ENCODE measurements around the gene TBC1D7.

TBC1D7 gene

DNA sequence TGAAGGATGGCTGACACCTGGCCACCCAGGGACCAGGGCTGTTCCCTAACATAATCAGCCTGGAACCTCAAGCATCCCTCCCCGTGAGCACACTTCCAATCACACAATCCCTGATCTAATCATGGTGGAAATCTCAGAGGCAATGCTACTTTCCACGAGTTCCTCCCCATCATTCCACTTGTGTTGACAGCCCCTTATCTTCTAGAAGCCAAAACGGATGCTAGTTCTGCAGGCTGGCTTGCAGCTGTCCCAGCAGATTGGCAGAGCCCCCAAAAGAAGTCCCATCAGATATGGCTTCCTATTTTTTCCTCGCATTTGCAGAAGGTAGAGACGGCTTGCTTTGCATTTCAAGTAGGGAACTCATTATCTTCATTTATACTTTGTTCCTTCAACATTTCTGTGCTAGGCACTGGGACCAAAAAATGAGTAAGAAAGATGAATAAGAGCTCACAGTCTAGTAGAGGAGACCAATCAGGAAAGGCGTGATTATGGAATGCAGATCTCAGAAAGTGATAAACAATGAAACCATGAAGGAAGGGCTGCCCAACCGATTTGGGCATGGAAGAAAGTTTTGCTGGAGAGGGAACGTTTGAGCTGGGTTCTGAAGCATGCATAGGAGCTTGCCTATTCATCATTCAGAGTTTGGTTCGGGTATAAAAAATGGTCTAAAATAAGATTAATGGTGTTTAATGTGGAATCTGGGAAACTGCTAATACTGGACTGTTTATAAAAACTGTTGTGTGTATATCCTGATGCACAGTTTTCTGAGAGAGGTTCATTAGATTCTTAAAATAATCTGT, 44.6 kb upstream of the TBC1D7 start:
- H3K36me3 ChIP-seq: no peaks in the 10 kb centered on the region
- H3K4me3 ChIP-seq (ENCODE audit: low read depth, low read length): no peak overlapping the region
- no peaks in the 10 kb centered on the region for H3K9me3 ChIP-seq (ENCODE audit: severe bottlenecking)
- no peak for DNase-seq
- no peaks in the 10 kb centered on the region for H3K27me3 ChIP-seq (ENCODE audit: insufficient read depth, low read depth, severe bottlenecking)
- H3K27ac ChIP-seq: no peak overlapping the region
- TF ChIP-seq, protein P1, sequence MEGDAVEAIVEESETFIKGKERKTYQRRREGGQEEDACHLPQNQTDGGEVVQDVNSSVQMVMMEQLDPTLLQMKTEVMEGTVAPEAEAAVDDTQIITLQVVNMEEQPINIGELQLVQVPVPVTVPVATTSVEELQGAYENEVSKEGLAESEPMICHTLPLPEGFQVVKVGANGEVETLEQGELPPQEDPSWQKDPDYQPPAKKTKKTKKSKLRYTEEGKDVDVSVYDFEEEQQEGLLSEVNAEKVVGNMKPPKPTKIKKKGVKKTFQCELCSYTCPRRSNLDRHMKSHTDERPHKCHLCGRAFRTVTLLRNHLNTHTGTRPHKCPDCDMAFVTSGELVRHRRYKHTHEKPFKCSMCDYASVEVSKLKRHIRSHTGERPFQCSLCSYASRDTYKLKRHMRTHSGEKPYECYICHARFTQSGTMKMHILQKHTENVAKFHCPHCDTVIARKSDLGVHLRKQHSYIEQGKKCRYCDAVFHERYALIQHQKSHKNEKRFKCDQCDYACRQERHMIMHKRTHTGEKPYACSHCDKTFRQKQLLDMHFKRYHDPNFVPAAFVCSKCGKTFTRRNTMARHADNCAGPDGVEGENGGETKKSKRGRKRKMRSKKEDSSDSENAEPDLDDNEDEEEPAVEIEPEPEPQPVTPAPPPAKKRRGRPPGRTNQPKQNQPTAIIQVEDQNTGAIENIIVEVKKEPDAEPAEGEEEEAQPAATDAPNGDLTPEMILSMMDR (IDR thresholded peaks at IDR 0.05; ENCODE audit: low read depth, low read length): no peak

DNA sequence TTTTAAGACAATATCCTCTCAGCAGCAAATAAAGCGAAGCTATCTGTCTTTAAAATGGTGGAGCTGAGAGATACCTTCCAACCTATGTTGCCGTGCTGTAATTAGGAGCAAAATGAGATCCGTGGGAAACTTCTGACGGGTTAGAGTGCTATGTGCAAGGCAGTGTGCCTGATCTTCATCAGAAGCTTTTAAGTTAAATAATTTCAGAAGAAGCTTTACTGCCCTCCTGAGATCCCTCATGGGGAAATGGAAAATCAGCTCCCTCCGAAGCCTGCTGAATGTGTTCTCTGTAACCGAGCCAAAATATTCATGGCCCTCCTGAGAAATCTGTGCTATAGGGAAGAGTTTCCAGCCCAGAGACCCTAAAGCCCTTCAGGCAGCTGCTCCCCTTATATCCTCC, 43.7 kb upstream of the TBC1D7 start:
- no peaks in the 10 kb centered on the region for H3K9me3 ChIP-seq (ENCODE audit: severe bottlenecking)
- TF ChIP-seq, protein P1 (IDR thresholded peaks at IDR 0.05; ENCODE audit: low read depth, low read length): no peak
- no peaks in the 10 kb centered on the region for H3K27me3 ChIP-seq (ENCODE audit: insufficient read depth, low read depth, severe bottlenecking)
- H3K4me3 ChIP-seq (ENCODE audit: low read depth, low read length): no peak overlapping the region
- DNase-seq: no peak
- H3K27ac ChIP-seq: no peak overlapping the region
- no peaks in the 10 kb centered on the region for H3K36me3 ChIP-seq

DNA sequence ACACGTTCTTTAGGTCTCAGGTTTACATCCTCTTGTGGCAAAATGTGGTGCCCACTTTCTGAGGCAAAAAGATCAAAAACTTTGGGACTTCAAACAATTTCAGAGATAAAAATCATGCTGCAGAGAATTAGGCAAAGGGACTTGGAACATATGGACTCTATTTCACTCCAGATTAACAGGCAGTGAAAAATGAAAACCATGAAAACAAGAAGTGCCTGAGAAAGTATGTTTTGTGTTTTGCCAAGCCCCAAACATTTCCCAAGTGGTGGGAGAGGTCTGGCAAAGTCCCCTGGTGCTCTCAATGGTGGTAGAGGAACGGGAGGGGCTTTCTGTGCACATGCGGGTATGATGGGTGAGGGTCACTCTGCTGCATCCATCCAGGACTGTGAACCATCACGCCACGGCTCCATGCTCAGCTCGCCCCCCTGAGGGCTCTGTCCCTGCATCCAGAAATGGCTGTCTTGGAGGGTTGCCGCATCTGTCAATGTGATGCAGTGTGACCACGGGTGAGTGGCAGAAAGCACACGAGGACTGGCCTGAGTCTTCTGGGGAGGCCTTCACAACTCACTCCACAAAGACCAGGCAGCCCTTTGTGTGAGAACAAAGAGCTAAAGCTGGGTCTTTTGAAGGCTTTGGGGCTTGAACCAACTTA, 43.2 kb upstream of the TBC1D7 start:
- TF ChIP-seq, protein P1 (IDR thresholded peaks at IDR 0.05; ENCODE audit: low read depth, low read length): no peak
- H3K4me3 ChIP-seq (ENCODE audit: low read depth, low read length): no peak overlapping the region

DNA sequence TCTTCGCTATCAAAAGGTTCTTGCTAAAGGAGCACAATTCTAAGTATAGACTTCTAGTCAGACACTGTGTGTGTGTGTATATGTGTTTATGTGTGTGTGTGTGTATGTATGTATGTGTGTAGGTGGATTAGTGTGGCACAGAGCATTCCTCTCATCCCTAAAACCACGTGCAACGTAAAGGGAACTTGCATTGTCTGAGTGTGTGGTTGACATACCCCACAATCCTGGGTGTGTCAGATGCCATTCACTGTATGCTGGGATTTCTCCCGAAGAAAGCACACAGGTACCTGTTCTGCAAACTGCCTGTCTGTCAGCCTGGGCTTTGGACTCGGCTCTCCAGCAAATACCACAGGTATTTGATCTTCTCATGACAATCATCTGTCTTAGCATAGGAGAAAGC, 42.3 kb upstream of the TBC1D7 start:
- no peak for DNase-seq
- no peaks in the 10 kb centered on the region for H3K9me3 ChIP-seq (ENCODE audit: severe bottlenecking)
- H3K36me3 ChIP-seq: no peaks in the 10 kb centered on the region
- TF ChIP-seq, protein P1 (IDR thresholded peaks at IDR 0.05; ENCODE audit: low read depth, low read length): no peak
- no peak overlapping the region for H3K4me3 ChIP-seq (ENCODE audit: low read depth, low read length)
- no peak overlapping the region for H3K27ac ChIP-seq
- no peaks in the 10 kb centered on the region for H3K27me3 ChIP-seq (ENCODE audit: insufficient read depth, low read depth, severe bottlenecking)

More for the DNA sequence above, 43.2 kb upstream of the TBC1D7 start:
- H3K27me3 ChIP-seq (ENCODE audit: insufficient read depth, low read depth, severe bottlenecking): no peaks in the 10 kb centered on the region
- H3K27ac ChIP-seq: no peak overlapping the region
- no peak for DNase-seq
- no peaks in the 10 kb centered on the region for H3K36me3 ChIP-seq
- H3K9me3 ChIP-seq (ENCODE audit: severe bottlenecking): no peaks in the 10 kb centered on the region

DNA sequence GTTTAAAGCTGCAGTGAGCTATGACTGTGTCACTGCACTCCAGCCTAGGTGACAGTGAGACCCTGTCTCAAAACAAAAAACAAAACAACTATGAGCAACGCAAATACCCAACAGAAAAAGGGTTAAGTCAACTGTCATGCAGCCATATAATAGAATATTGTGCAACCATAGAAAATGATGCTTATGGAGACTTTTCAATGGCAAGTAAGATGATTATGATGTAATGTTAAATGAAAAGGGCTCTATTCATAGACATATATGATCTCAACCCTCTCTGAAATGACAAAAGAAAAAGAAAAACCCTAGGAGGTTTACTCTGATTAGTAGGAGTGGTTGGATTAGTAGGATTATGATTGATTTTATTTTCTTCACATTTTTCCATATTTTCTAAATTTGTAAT, 41.3 kb upstream of the TBC1D7 start:
- Histone ChIP-seq H3K27me3 (ENCODE audit: insufficient read depth, low read depth, severe bottlenecking) (no peaks in the 10 kb centered on the region), H3K27ac (no peak overlapping the region), H3K36me3 (peaks cover 9% of the 10 kb centered on the region), H3K4me3 (ENCODE audit: low read depth, low read length) (no peak overlapping the region), H3K9me3 (ENCODE audit: severe bottlenecking) (no peaks in the 10 kb centered on the region)
- DNase-seq: no peak
- TF ChIP-seq, protein P1 (IDR thresholded peaks at IDR 0.05; ENCODE audit: low read depth, low read length): no peak

Data from WERI-Rb-1 (cell line).